IPS DF 6.9 (cell line): Measurements from ENCODE around the gene SCN7A.
A peak's percentile ranks its signal among the peaks of the same experiment; 100 is the strongest.

ENCODE experiments used
- DNase-seq: peaks from one replicate; pipeline ENCODE4 v3.0.0-alpha.2; 2013; ENCODE audit warnings: low read depth, low spot score
- H3K27ac ChIP-seq: one replicate; pipeline ENCODE4 v1.5.1; 2013; ENCODE audit warnings: low read length, control low read depth
- H3K27me3 ChIP-seq: 2 replicates; pipeline ENCODE4 v1.6.1; 2013; ENCODE audit warnings: mild to moderate bottlenecking, low read length; ENCODE audit not compliant: control insufficient read depth, insufficient read depth
- H3K36me3 ChIP-seq: 2 replicates; pipeline ENCODE4 v1.6.1; 2013; ENCODE audit warnings: low read length; ENCODE audit not compliant: control insufficient read depth, insufficient read depth
- H3K4me1 ChIP-seq: 2 replicates; pipeline ENCODE4 v1.6.1; 2013; ENCODE audit warnings: low read length; ENCODE audit not compliant: control insufficient read depth, insufficient read depth
- H3K4me3 ChIP-seq: 2 replicates; pipeline ENCODE4 v1.5.1; 2013; ENCODE audit warnings: mild to moderate bottlenecking, low read length
- H3K9me3 ChIP-seq: 2 replicates; pipeline ENCODE4 v1.6.1; 2013; ENCODE audit warnings: low read length, inconsistent platforms; ENCODE audit not compliant: control insufficient read depth, insufficient read depth
- WGBS: extraction: QIAGEN DNeasy Blood & Tissue Kit; methylation state at CpG from one replicate; pipeline ENCODE4 v1.1.7; 2013; ENCODE audit warnings: mixed read lengths, missing lambda C conversion rate; ENCODE audit not compliant: insufficient read length, insufficient coverage; 5-methylcytosine and 5-hydroxymethylcytosine counted together

The SCN7A gene

DNA sequence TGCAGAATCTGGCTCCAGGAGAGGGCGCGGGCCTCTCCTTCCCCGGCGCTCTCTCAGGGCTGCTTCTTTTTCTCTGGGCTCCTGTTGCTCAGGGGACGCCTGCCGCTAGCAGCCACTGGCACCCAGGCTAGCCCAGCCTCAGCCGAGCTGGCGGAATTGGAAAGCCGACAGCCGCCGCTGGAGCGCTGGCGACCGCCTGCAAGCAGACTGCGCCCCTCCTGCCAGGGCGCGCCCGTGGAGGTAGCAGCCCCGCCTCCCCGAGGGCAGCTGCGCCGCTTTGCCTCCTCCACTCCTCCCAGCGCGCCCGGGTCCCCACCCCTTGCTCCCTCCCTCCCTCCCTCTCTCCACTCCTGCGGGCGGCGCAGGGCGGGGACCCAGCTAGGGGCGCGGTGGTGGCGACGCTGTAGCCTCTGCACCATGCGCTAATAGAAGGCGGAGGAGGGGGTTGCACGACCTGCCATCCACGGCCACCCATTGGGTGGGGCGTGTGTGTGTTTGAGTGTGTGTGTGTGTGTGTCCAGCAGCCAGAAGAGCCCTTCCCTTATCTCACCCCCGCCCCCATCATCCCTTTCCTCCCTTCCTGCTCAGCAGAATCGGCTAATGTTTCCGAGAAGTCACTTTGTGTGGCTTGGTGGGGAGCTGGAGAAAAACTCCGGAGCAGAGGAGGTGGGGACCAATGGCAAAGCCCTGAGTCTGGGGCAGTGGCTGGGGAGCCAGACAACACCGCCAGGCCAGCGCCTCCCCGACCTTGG lies 118.1 kb downstream of the SCN7A start, which contains the start of gene SCN9A:
Gene SCN9A, minus strand, starts transcription at position 209 of the 752 bp plus-strand sequence. CDS start 64,188 bp downstream, outside the sequence.
- no peaks in the 10 kb centered on the region for H3K36me3 ChIP-seq
- no peak within 1 kb of the TSS for H3K27ac ChIP-seq
- no peaks in the 10 kb centered on the region; the same call in 1 of the 2 replicates for H3K4me1 ChIP-seq
- H3K9me3 ChIP-seq: no peaks in the 10 kb centered on the region
- DNase-seq: peak; percentile 54
- H3K27me3 ChIP-seq: no peaks in the 10 kb centered on the region
- WGBS: no CpG with 5 or more reads among the region's 45 CpGs
- H3K4me3 ChIP-seq: peak within 1 kb of the TSS; percentile 92

- no CpG with 5 or more reads among the region's 17 CpGs for WGBS
- no peaks in the 10 kb centered on the region; the same call in 1 of the 2 replicates for H3K4me1 ChIP-seq
- H3K9me3 ChIP-seq: no peaks in the 10 kb centered on the region
- H3K27ac ChIP-seq: no peak overlapping the region
- DNase-seq: no peak
- H3K4me3 ChIP-seq: peak overlapping the region; percentile 92; the same call in 1 of the 2 replicates
- no peaks in the 10 kb centered on the region for H3K36me3 ChIP-seq
- H3K27me3 ChIP-seq: no peaks in the 10 kb centered on the region
Measured at GRCh38 chr2:166375195-166375735, 118.8 kb downstream of the SCN7A start.

DNA sequence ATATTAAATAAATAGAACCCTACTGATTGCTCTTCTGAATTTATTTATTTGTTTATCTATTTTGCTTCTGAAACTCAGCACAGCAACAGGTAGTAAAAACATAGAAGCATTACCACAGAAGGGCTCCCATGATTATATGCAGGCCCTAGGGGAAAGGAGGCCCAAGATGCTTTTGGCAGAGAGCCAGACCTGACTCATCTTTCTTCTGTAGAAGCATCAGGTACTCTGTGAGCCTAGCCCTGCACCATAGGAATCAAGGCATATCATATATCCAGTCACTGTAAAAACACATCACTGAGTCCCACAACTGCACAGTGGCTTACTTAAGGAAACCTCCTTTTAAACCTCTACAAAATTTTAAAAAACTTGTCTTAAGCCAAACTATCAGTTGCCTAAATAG lies 120.1 kb downstream of the SCN7A start:
- Histone ChIP-seq H3K27me3 (no peaks in the 10 kb centered on the region), H3K27ac (no peak overlapping the region), H3K4me1 (no peaks in the 10 kb centered on the region; the same call in 1 of the 2 replicates), H3K9me3 (no peaks in the 10 kb centered on the region), H3K4me3 (no peak overlapping the region), H3K36me3 (no peaks in the 10 kb centered on the region)
- DNase-seq: no peak

GRCh38 chr2:166373539-166373938 lies 120.5 kb downstream of the SCN7A start:
- DNase-seq: no peak
- Histone ChIP-seq H3K4me3 (no peak overlapping the region), H3K36me3 (no peaks in the 10 kb centered on the region), H3K27ac (no peak overlapping the region), H3K27me3 (no peaks in the 10 kb centered on the region), H3K4me1 (no peaks in the 10 kb centered on the region; the same call in 1 of the 2 replicates), H3K9me3 (no peaks in the 10 kb centered on the region)

- no peaks in the 10 kb centered on the region for H3K27me3 ChIP-seq
- no peaks in the 10 kb centered on the region for H3K36me3 ChIP-seq
- no peaks in the 10 kb centered on the region; the same call in 1 of the 2 replicates for H3K4me1 ChIP-seq
- DNase-seq: no peak
- WGBS: 100% methylated on average over 1 of the region's 2 CpGs
- no peak overlapping the region for H3K27ac ChIP-seq
- no peaks in the 10 kb centered on the region for H3K9me3 ChIP-seq
- H3K4me3 ChIP-seq: no peak overlapping the region
Measured at GRCh38 chr2:166373105-166373504, 120.9 kb downstream of the SCN7A start.

DNA sequence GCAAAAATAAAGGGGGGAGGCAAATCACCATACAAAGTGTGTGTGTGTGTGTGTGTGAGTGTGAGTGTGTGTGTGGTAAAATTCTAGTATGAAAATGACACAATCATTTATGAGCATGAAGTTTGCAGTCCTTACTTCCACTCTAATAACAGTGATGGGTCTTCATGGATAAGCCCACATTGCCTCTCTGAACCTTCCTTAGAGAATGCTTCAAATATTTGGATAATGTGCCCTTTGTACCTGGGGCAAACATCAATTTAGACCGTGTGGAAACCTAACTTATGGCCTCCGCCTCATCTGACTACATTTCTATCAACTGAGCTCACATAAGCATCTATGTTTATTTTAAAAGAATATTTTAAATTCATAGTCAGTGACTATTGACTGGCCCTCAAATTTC lies 122.0 kb downstream of the SCN7A start:
- DNase-seq: no peak
- H3K4me3 ChIP-seq: no peak overlapping the region
- no CpG with 5 or more reads among the region's 2 CpGs for WGBS

DNA sequence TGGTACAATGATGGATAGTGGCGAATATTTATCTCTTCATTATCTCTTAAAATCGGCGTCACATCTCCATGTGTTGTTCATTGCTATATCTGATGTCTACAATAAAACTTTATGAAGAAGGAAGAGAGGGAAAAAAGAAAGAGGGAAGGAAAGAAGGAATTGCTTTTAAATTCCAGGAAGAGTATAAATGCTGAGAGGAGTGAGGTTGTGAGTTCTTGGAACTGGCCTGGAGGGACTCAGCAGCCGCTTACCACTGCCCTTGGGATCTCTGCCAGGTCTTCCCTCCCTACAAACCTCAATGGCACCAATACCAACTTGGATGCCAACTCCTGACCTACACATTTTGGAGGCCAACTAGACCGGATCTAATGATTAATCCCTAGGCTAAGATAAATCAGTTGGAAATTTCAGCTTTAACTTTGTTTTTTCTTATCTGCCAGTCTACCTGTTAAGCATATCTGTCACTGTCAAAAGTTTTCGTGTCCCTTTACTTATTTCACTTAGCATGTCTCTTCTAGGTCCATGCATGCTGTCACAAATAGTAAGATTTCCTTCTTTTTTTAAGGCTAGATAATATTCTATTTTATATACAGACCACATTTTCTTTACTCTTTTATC lies 128.1 kb downstream of the SCN7A start:
- H3K27ac ChIP-seq: no peak overlapping the region

More for the DNA sequence above, 122.0 kb downstream of the SCN7A start:
- no peaks in the 10 kb centered on the region for H3K36me3 ChIP-seq
- no peaks in the 10 kb centered on the region; the same call in 1 of the 2 replicates for H3K4me1 ChIP-seq
- H3K27me3 ChIP-seq: no peaks in the 10 kb centered on the region
- no peak overlapping the region for H3K27ac ChIP-seq
- H3K9me3 ChIP-seq: no peaks in the 10 kb centered on the region

DNA sequence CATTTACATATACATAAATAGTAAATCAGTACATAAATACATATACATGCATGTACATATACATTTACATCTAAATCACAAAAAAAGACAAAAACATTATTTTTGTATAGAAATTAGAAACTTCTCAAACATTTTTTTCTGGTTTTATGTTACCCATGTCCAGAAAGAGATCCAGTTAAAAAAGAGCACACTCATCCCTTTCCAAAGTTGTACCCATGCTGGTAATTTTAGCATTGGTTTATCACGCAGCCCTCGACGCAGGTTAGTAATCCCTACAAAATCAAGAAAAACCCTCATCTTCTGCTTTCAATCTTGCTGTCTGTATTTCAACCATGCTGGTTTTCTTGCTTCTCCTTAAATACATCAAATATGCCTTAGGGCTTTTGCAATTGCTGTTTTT lies 128.8 kb downstream of the SCN7A start:
- H3K4me3 ChIP-seq: no peak overlapping the region
- no CpG with 5 or more reads among the region's 3 CpGs for WGBS
- DNase-seq: no peak
- no peak overlapping the region for H3K27ac ChIP-seq
- H3K9me3 ChIP-seq: no peaks in the 10 kb centered on the region
- H3K4me1 ChIP-seq: no peaks in the 10 kb centered on the region
- H3K27me3 ChIP-seq: no peaks in the 10 kb centered on the region
- H3K36me3 ChIP-seq: no peaks in the 10 kb centered on the region

More for the DNA sequence above, 128.1 kb downstream of the SCN7A start:
- Histone ChIP-seq H3K9me3 (no peaks in the 10 kb centered on the region), H3K36me3 (no peaks in the 10 kb centered on the region), H3K4me3 (no peak overlapping the region), H3K4me1 (no peaks in the 10 kb centered on the region), H3K27me3 (no peaks in the 10 kb centered on the region)
- DNase-seq: no peak
- WGBS: no CpG with 5 or more reads among the region's 6 CpGs

DNA sequence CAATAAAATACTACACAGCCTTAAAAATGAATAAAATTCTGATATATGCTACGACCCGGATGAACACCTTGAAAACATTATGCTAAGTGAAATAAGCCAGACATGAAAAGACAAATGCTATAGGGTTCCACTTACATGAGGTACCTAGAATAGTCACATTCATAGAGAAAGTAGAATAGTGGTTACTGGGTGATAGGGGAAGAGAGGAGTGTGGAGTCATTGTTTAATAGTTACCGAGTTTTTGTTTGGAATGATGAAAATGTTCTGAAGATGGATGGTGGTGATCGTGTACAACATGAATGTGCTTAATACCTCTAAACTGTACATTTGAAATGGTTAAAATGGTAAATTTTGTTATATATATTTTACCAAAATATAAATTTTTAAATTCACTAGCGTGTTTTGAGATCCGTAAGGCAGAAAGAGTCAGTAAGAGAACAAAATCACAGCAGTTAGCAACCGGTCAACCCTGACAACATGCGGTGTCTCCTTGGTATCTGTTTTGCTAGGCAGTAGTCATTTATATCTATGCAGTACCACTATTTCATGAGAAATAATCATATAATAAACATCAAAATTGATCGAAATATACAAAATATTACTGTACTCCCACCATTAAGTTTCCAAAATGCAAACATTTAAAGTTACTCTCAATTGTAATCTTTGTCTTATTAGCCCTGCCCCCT lies 129.4 kb downstream of the SCN7A start:
- Histone ChIP-seq H3K36me3 (no peaks in the 10 kb centered on the region), H3K27me3 (no peaks in the 10 kb centered on the region), H3K27ac (no peak overlapping the region), H3K9me3 (no peaks in the 10 kb centered on the region), H3K4me1 (no peaks in the 10 kb centered on the region), H3K4me3 (no peak overlapping the region)
- 100% methylated on average over 1 of the region's 9 CpGs for WGBS
- no peak for DNase-seq

GRCh38 chr2:166361351-166362153 lies 132.5 kb downstream of the SCN7A start:
- Histone ChIP-seq H3K27ac (no peak overlapping the region), H3K36me3 (no peaks in the 10 kb centered on the region)
- DNase-seq: no peak

More at GRCh38 chr2:166361351-166362153, 132.5 kb downstream of the SCN7A start:
- Histone ChIP-seq H3K4me1 (no peaks in the 10 kb centered on the region), H3K27me3 (no peaks in the 10 kb centered on the region), H3K4me3 (no peak overlapping the region), H3K9me3 (no peaks in the 10 kb centered on the region)
- WGBS: 100% methylated on average over 1 of the region's 3 CpGs
